Measurements from ENCODE around the gene MYO7B. TPM values are rescaled to one million over a fixed set of nuclear protein-coding genes. Genes with fewer than 3 reads are reported as not detected.
A peak's percentile ranks its signal among the peaks of the same experiment; 100 is the strongest.

Gene MYO7B
- total and polyA plus RNA-seq, 2 donors (not counting 1 experiment from before 2014, with no cell fraction given), result under 0.01 TPM; not detected in 1

DNA sequence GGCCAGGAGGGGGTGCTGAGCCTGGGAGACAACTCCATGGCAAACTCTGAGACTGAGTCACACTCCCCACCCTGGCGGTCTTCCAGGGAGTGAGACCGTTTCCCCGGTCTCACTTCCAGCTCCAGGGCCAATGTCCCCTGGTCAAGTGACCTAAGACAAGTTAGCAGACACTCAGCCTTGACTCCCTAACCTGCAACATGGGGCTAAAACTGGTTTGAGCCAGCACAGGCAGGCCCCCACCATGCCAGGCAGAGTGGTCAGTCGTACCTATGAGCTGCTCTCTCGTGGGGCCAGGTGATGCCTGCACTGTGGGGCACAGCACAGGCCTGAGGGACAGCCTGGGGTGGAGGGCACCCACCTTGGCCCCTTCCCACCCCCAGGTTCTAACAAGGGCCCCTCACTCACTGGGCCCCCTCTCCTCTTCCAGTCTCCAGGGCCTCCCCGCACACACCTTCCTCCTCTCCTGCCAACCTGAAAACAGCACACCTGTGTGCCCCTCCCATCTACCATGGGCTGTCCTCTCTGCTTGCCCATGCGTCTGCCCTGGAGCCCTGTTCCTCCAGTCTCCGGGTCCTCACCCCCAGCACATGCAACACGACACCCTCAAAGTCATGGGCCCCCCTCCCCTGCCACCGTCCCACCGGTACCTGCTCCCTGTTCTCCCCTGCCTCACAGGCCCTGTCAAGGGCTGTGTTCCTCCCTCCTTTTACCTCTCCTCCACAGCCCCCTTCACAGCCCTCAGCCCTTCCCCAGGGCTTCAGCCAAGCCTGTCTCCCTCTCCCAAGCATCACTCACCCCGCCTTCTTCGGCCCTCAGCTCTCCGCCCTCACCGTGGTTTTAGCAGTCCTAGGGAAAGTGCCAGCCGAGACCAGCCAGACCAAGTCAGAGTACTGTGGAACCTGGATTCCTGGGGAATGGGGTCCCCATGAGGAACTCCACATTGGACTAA is 112.0 kb downstream of the MYO7B start:
- peak in 1 of 2 donors; percentile 54 for DNase-seq (ENCODE audit: low read depth in 2 of 2)
- TF ChIP-seq EZH2 (IDR thresholded peaks at IDR 0.05; ENCODE audit: low read length, missing control alignments), result no peak
- TF ChIP-seq, protein P1, sequence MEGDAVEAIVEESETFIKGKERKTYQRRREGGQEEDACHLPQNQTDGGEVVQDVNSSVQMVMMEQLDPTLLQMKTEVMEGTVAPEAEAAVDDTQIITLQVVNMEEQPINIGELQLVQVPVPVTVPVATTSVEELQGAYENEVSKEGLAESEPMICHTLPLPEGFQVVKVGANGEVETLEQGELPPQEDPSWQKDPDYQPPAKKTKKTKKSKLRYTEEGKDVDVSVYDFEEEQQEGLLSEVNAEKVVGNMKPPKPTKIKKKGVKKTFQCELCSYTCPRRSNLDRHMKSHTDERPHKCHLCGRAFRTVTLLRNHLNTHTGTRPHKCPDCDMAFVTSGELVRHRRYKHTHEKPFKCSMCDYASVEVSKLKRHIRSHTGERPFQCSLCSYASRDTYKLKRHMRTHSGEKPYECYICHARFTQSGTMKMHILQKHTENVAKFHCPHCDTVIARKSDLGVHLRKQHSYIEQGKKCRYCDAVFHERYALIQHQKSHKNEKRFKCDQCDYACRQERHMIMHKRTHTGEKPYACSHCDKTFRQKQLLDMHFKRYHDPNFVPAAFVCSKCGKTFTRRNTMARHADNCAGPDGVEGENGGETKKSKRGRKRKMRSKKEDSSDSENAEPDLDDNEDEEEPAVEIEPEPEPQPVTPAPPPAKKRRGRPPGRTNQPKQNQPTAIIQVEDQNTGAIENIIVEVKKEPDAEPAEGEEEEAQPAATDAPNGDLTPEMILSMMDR (conservative IDR thresholded peaks at IDR 0.05 in 1 of 2, IDR thresholded peaks at IDR 0.05 in 1 of 2; ENCODE audit: low read depth in 1 of 2, low read length in 2 of 2), result no peak
- Histone ChIP-seq H3K27me3 (ENCODE audit: control insufficient read depth, insufficient read depth, low read length) (no peaks in the 10 kb centered on the region), H2AFZ (ENCODE audit: low read length) (no peak overlapping the region), H3K36me3 (ENCODE audit: control insufficient read depth, insufficient read depth, low read length) (no peaks in the 10 kb centered on the region), H3K4me3 (replicated peaks in 1 of 4; ENCODE audit: control extremely low read depth in 1 of 4, insufficient read depth in 1 of 4, low read depth in 3 of 4, low read length in 4 of 4) (no peak overlapping the region), H3K4me2 (ENCODE audit: extremely low read depth, insufficient read depth, low read length) (no peak overlapping the region), H3K27ac (ENCODE audit: insufficient read depth, low read length) (no peak overlapping the region), H3K9me3 (ENCODE audit: control insufficient read depth, insufficient read depth, low read depth, low read length) (no peaks in the 10 kb centered on the region), H4K20me1 (ENCODE audit: control insufficient read depth, extremely low read depth, insufficient read depth, low read length) (no peaks in the 10 kb centered on the region), H3K4me1 (ENCODE audit: control insufficient read depth, extremely low read depth, insufficient read depth, low read length) (peaks cover 3% of the 10 kb centered on the region), H3K79me2 (ENCODE audit: control insufficient read depth, insufficient read depth, low read length) (no peaks in the 10 kb centered on the region), H3K9ac (ENCODE audit: insufficient read depth, low read length) (no peak overlapping the region)

GRCh38 chr2:127648321-127648720 is 112.8 kb downstream of the MYO7B start:
- Histone ChIP-seq H3K79me2 (ENCODE audit: control insufficient read depth, insufficient read depth, low read length) (no peaks in the 10 kb centered on the region), H3K9me3 (ENCODE audit: control insufficient read depth, insufficient read depth, low read depth, low read length) (no peaks in the 10 kb centered on the region), H3K27ac (ENCODE audit: insufficient read depth, low read length) (no peak overlapping the region), H3K36me3 (ENCODE audit: control insufficient read depth, insufficient read depth, low read length) (no peaks in the 10 kb centered on the region), H3K4me1 (ENCODE audit: control insufficient read depth, extremely low read depth, insufficient read depth, low read length) (peaks cover 3% of the 10 kb centered on the region), H2AFZ (ENCODE audit: low read length) (no peak overlapping the region), H3K27me3 (ENCODE audit: control insufficient read depth, insufficient read depth, low read length) (no peaks in the 10 kb centered on the region), H3K4me3 (replicated peaks in 1 of 4; ENCODE audit: control extremely low read depth in 1 of 4, insufficient read depth in 1 of 4, low read depth in 3 of 4, low read length in 4 of 4) (no peak overlapping the region), H3K9ac (ENCODE audit: insufficient read depth, low read length) (no peak overlapping the region), H3K4me2 (ENCODE audit: extremely low read depth, insufficient read depth, low read length) (no peak overlapping the region), H4K20me1 (ENCODE audit: control insufficient read depth, extremely low read depth, insufficient read depth, low read length) (no peaks in the 10 kb centered on the region)
- DNase-seq (ENCODE audit: low read depth in 2 of 2), result no peak
- TF ChIP-seq, protein P1 (conservative IDR thresholded peaks at IDR 0.05 in 1 of 2, IDR thresholded peaks at IDR 0.05 in 1 of 2; ENCODE audit: low read depth in 1 of 2, low read length in 2 of 2), result no peak
- no peak for TF ChIP-seq EZH2 (IDR thresholded peaks at IDR 0.05; ENCODE audit: low read length, missing control alignments)

GRCh38 chr2:127649100-127649611 is 113.7 kb downstream of the MYO7B start:
- H3K27me3 ChIP-seq (ENCODE audit: control insufficient read depth, insufficient read depth, low read length), result no peaks in the 10 kb centered on the region
- no peaks in the 10 kb centered on the region for H4K20me1 ChIP-seq (ENCODE audit: control insufficient read depth, extremely low read depth, insufficient read depth, low read length)
- H3K4me1 ChIP-seq (ENCODE audit: control insufficient read depth, extremely low read depth, insufficient read depth, low read length), result peaks cover 3% of the 10 kb centered on the region
- H3K4me2 ChIP-seq (ENCODE audit: extremely low read depth, insufficient read depth, low read length), result no peak overlapping the region
- no peak overlapping the region for H3K4me3 ChIP-seq (replicated peaks in 1 of 4; ENCODE audit: control extremely low read depth in 1 of 4, insufficient read depth in 1 of 4, low read depth in 3 of 4, low read length in 4 of 4)
- DNase-seq (ENCODE audit: low read depth in 2 of 2), result no peak
- no peaks in the 10 kb centered on the region for H3K79me2 ChIP-seq (ENCODE audit: control insufficient read depth, insufficient read depth, low read length)
- H3K9ac ChIP-seq (ENCODE audit: insufficient read depth, low read length), result no peak overlapping the region
- no peak overlapping the region for H2AFZ ChIP-seq (ENCODE audit: low read length)
- no peak overlapping the region for H3K27ac ChIP-seq (ENCODE audit: insufficient read depth, low read length)
- TF ChIP-seq, protein P1 (conservative IDR thresholded peaks at IDR 0.05 in 1 of 2, IDR thresholded peaks at IDR 0.05 in 1 of 2; ENCODE audit: low read depth in 1 of 2, low read length in 2 of 2), result no peak
- no peak for TF ChIP-seq EZH2 (IDR thresholded peaks at IDR 0.05; ENCODE audit: low read length, missing control alignments)
- no peaks in the 10 kb centered on the region for H3K36me3 ChIP-seq (ENCODE audit: control insufficient read depth, insufficient read depth, low read length)
- no peaks in the 10 kb centered on the region for H3K9me3 ChIP-seq (ENCODE audit: control insufficient read depth, insufficient read depth, low read depth, low read length)
